RPMI8226 (cell line): ENCODE measurements around the gene LRRC70.

Source experiments
- DNase-seq: peaks from one replicate; pipeline ENCODE4 v3.0.0-alpha.2; 2015

Gene LRRC70

GRCh38 chr5:62575066-62575465 is 3.6 kb upstream of the LRRC70 start:
- DNase-seq = no peak

GRCh38 chr5:62575489-62575888 is 3.1 kb upstream of the LRRC70 start:
- no peak for DNase-seq

GRCh38 chr5:62576570-62577170 is 1.9 kb upstream of the LRRC70 start:
- no peak for DNase-seq

- DNase-seq = no peak
Measured at GRCh38 chr5:62577488-62577887, 1.1 kb upstream of the LRRC70 start.

GRCh38 chr5:62579761-62580160 is 1.1 kb downstream of the LRRC70 start:
- DNase-seq = no peak

GRCh38 chr5:62581836-62582597 is 3.4 kb downstream of the LRRC70 start:
- no peak for DNase-seq

GRCh38 chr5:62584391-62584790 is 5.8 kb downstream of the LRRC70 start:
- DNase-seq = no peak

GRCh38 chr5:62585306-62585705 is 6.7 kb downstream of the LRRC70 start:
- no peak for DNase-seq

- DNase-seq = no peak
Measured at GRCh38 chr5:62585751-62586150, 7.1 kb downstream of the LRRC70 start.

- no peak for DNase-seq
Measured at GRCh38 chr5:62587737-62588136, 9.1 kb downstream of the LRRC70 start.

GRCh38 chr5:62588668-62589067 is 10.0 kb downstream of the LRRC70 start:
- DNase-seq = no peak

- DNase-seq = no peak
Measured at GRCh38 chr5:62589504-62589903, 10.9 kb downstream of the LRRC70 start.

- no peak for DNase-seq
Measured at GRCh38 chr5:62590387-62590786, 11.8 kb downstream of the LRRC70 start.

GRCh38 chr5:62592558-62592957 is 13.9 kb downstream of the LRRC70 start:
- DNase-seq = no peak

- no peak for DNase-seq
Measured at GRCh38 chr5:62593331-62593730, 14.7 kb downstream of the LRRC70 start.

GRCh38 chr5:62594364-62594984 is 15.9 kb downstream of the LRRC70 start:
- no peak for DNase-seq

GRCh38 chr5:62596096-62596495 is 17.5 kb downstream of the LRRC70 start:
- no peak for DNase-seq

GRCh38 chr5:62596691-62597090 is 18.1 kb downstream of the LRRC70 start:
- no peak for DNase-seq

- no peak for DNase-seq
Measured at GRCh38 chr5:62597314-62597713, 18.7 kb downstream of the LRRC70 start.

GRCh38 chr5:62600560-62601252 is 22.1 kb downstream of the LRRC70 start:
- DNase-seq = peak; percentile 80

- DNase-seq = no peak
Measured at GRCh38 chr5:62603934-62604333, 25.3 kb downstream of the LRRC70 start.

GRCh38 chr5:62605638-62606037 is 27.0 kb downstream of the LRRC70 start:
- DNase-seq = no peak

- DNase-seq = no peak
Measured at GRCh38 chr5:62606878-62607277, 28.3 kb downstream of the LRRC70 start.

GRCh38 chr5:62607615-62608014 is 29.0 kb downstream of the LRRC70 start:
- no peak for DNase-seq
